K562 (cell line): Measurements from ENCODE around the gene TBC1D32. TPM values are rescaled to one million over a fixed set of nuclear protein-coding genes. Genes with fewer than 3 reads are reported as not detected.

ENCODE experiments used
- ATAC-seq: fragments of 200-7000 bp; cut with Tn5 transposase; 3 replicates; pipeline ENCODE4 v1.9.1; 2020; ENCODE audit warnings: moderate library complexity
- BruUV-seq: library from RNA; stranded (reverse); fragments of 400-500 nt; replicated peaks from 2 replicates; lab custom pipeline; 2021; lab: Mats Ljungman, UMichigan
- CTCF ChIA-PET: fragments of 300-600 bp; formaldehyde crosslinking; extraction: SDS; loops from one replicate; lab custom pipeline; 2021; ENCODE audit warnings: low intra/inter-chr PET ratio; lab: Yijun Ruan, JAX
- POLR2A ChIA-PET: fragments of 300-600, 350-650 bp; sonication (Branson Sonifier 250); formaldehyde crosslinking; extraction: SDS; loops from one replicate; lab custom pipeline; 2021; ENCODE audit warnings: antibody characterized with exemption, inconsistent platforms; lab: Yijun Ruan, JAX
- DNase-seq, 4 experiments: peaks; one replicate each; pipeline versions ENCODE4 v3.0.0 to v3.0.0-alpha.2; 2011 to 2018; ENCODE audit warnings: low spot score in 3 of 4, mixed read lengths in 3 of 4; ENCODE audit errors: extremely low read depth in 1 of 4
- FAIRE-seq: peaks from 2 replicates; lab custom pipeline; 2011; peaks lifted over from hg19 to GRCh38; lab: Jason Lieb, UNC
- H2AFZ ChIP-seq: 2 replicates; pipeline ENCODE4 v1.6.0; 2011; ENCODE audit warnings: low read depth, low read length, control low read depth, inconsistent platforms
- H3K27ac ChIP-seq: fragments of 200-600 bp; 3 replicates; pipeline ENCODE4 v1.8.0; 2011; ENCODE audit warnings: low read depth, mild to moderate bottlenecking, control low read depth, inconsistent platforms, low read length, moderate library complexity, mixed read lengths; ENCODE audit errors: extremely low read depth
- H3K27me3 ChIP-seq, 2 experiments: fragments of 300-600 bp in 1 of 2; 2 replicates in 1 of 2; 3 replicates in 1 of 2; pipeline versions ENCODE4 v1.6.0 to v1.8.0; 2011; ENCODE audit warnings: inconsistent platforms in 2 of 2, low read length in 2 of 2, mild to moderate bottlenecking in 1 of 2, mixed read lengths in 1 of 2, moderate library complexity in 1 of 2; ENCODE audit not compliant: control insufficient read depth in 2 of 2, insufficient read depth in 2 of 2
- H3K36me3 ChIP-seq: fragments of 300-600 bp; 3 replicates; pipeline ENCODE4 v1.8.0; 2011; ENCODE audit warnings: mild to moderate bottlenecking, low read length, inconsistent platforms; ENCODE audit not compliant: control insufficient read depth, insufficient read depth
- H3K4me1 ChIP-seq, 2 experiments: fragments of 200-600 bp in 1 of 2; replicated peaks in 1 of 2; 2 replicates in 1 of 2; 3 replicates in 1 of 2; pipeline versions ENCODE4 v1.5.1 to v1.8.0; 2011; ENCODE audit warnings: inconsistent platforms in 2 of 2, low read length in 2 of 2, mild to moderate bottlenecking in 1 of 2, mixed read lengths in 1 of 2, moderate library complexity in 1 of 2; ENCODE audit not compliant: control insufficient read depth in 2 of 2, insufficient read depth in 2 of 2
- H3K4me2 ChIP-seq: 2 replicates; pipeline ENCODE4 v1.6.1; 2011; ENCODE audit warnings: low read length, control low read depth, inconsistent platforms, mixed read lengths; ENCODE audit not compliant: insufficient read depth
- H3K4me3 ChIP-seq: fragments of 200-600 bp; sonication (generic), shearing (Covaris generic); 2 replicates; pipeline ENCODE4 v1.5.1; 2016; ENCODE audit warnings: control low read depth, inconsistent platforms
- H3K79me2 ChIP-seq: fragments of 200-600 bp; 3 replicates; pipeline ENCODE4 v1.8.0; 2011; ENCODE audit warnings: low read length, inconsistent platforms; ENCODE audit not compliant: control insufficient read depth, insufficient read depth
- H3K9ac ChIP-seq, 2 experiments: 2 replicates each; pipeline versions ENCODE4 v1.6.0 to v1.6.1; 2011; ENCODE audit warnings: low read depth in 2 of 2, low read length in 2 of 2, control low read depth in 1 of 2, inconsistent platforms in 1 of 2, mild to moderate bottlenecking in 1 of 2, mixed read lengths in 1 of 2; ENCODE audit not compliant: insufficient read depth in 1 of 2
- H3K9me1 ChIP-seq: one replicate; pipeline ENCODE4 v1.6.0; 2011; ENCODE audit warnings: inconsistent platforms, mild to moderate bottlenecking, low read length, moderate library complexity; ENCODE audit not compliant: control insufficient read depth, insufficient read depth
- H3K9me3 ChIP-seq: replicated peaks from 2 replicates; pipeline ENCODE4 v1.5.1; 2011; ENCODE audit warnings: low read depth, low read length, inconsistent platforms; ENCODE audit not compliant: control insufficient read depth, insufficient read depth
- H4K20me1 ChIP-seq: replicated peaks from 2 replicates; pipeline ENCODE4 v1.6.1; 2011; ENCODE audit warnings: low read length, inconsistent platforms, mixed read lengths; ENCODE audit not compliant: control insufficient read depth, insufficient read depth
- BHLHE40 ChIP-seq: IDR thresholded peaks from 2 replicates; pipeline ENCODE4 v1.6.1; 2011; ENCODE audit warnings: low read length, improper control_type of control experiment
- CCNT2 ChIP-seq: IDR thresholded peaks from 2 replicates; pipeline ENCODE4 v1.6.1; 2011; ENCODE audit warnings: borderline replicate concordance, low read depth, mild to moderate bottlenecking, moderate library complexity, mixed read lengths, low read length; ENCODE audit not compliant: insufficient read length; ENCODE audit errors: extremely low read depth
- KAT2B ChIP-seq: IDR thresholded peaks from one replicate; pipeline ENCODE4 v1.6.1; 2012; ENCODE audit warnings: low read depth, mild to moderate bottlenecking, control low read depth, inconsistent platforms, low read length, moderate library complexity
- PHF20 ChIP-seq: fragments of 450-650 bp; IDR thresholded peaks from 2 replicates; pipeline ENCODE4 v1.6.1; 2018; ENCODE audit not compliant: partially characterized antibody
- POLR3G ChIP-seq: IDR thresholded peaks from 2 replicates; pipeline ENCODE4 v1.6.1; 2011; ENCODE audit not compliant: insufficient read length, insufficient replicate concordance; ENCODE audit errors: extremely low read depth
- SETDB1 ChIP-seq: IDR thresholded peaks from one replicate; pipeline ENCODE4 v1.6.1; 2012; ENCODE audit warnings: low read length, control low read depth, inconsistent platforms
- SP2 ChIP-seq: IDR thresholded peaks from 2 replicates; pipeline ENCODE4 v1.6.1; 2011; ENCODE audit warnings: mild to moderate bottlenecking, low read depth, low read length, moderate library complexity; ENCODE audit not compliant: poor library complexity, severe bottlenecking; ENCODE audit errors: extremely low read depth
- U2AF1 ChIP-seq: fragments of 200-400 bp; formaldehyde crosslinking; optimal IDR thresholded peaks from 2 replicates; pipeline ENCODE3; 2017; ENCODE audit warnings: mild to moderate bottlenecking, low read depth, low read length, moderate library complexity
- WHSC1 ChIP-seq: IDR thresholded peaks from one replicate; pipeline ENCODE4 v1.6.1; 2012; ENCODE audit warnings: low read length, control low read depth, inconsistent platforms
- ZNF76 ChIP-seq: fragments of 250-450 bp; sonication (Bioruptor Pico); IDR thresholded peaks from 2 replicates; pipeline ENCODE4 v1.4.0; 2020; ENCODE audit warnings: mild to moderate bottlenecking, moderate library complexity, borderline replicate concordance
- WGBS: fragments of 100-300 bp; shearing (Covaris generic); methylation state at CpG from one replicate; pipeline ENCODE4 v1.1.6; 2016; ENCODE audit warnings: low coverage, mixed read lengths; ENCODE audit not compliant: insufficient coverage; ENCODE audit errors: missing lambda C conversion rate; 5-methylcytosine and 5-hydroxymethylcytosine counted together
- in situ Hi-C: fragments of 300-500 bp; cut with MboI; formaldehyde crosslinking; loops from 4 replicates; pipeline ENCODE4 v1.15.0; 2018; ENCODE audit warnings: inconsistent platforms, mixed read lengths
- intact Hi-C: fragments of 100-400 bp; cut with micrococcal nuclease; formaldehyde crosslinking; loops from 2 replicates; pipeline ENCODE4 v1.14.2; 2022
- polyA plus RNA-seq, 8 experiments: library from polyadenylated mRNA; depleted of rRNA in 4 of 8; stranded (reverse) in 5 of 8; unstranded in 3 of 8; fragments of >200 nt; fragmentation: Nextera tagmentation in 2 of 8; fragmentation: Illumina TruSeq in 1 of 8; extraction: Ambion mirVana in 2 of 8; extraction: Trizol in 1 of 8; gene quantifications; 2 replicates each; pipeline versions ENCODE4 v1.2.1 to v1.2.3, GENCODE V29; 2011 to 2014; ENCODE audit warnings: inconsistent platforms in 1 of 8, missing spikeins in 1 of 8
- total RNA-seq, 7 experiments: library from RNA; depleted of rRNA in 6 of 7; stranded (reverse); fragments of >200 nt in 6 of 7; fragmentation: Illumina TruSeq in 2 of 7; extraction: Trizol in 2 of 7; gene quantifications; 2 replicates each; pipeline versions ENCODE4 v1.2.1 to v1.2.3, GENCODE V29; 2011 to 2021; ENCODE audit warnings: low replicate concordance in 1 of 7
- TF ChIP-seq, protein P1 (sequence below): fragments of 250-450 bp; sonication (Bioruptor Pico); IDR thresholded peaks from 2 replicates; pipeline ENCODE4 v1.8.0; 2021; ENCODE audit warnings: borderline replicate concordance, mild to moderate bottlenecking, moderate library complexity; ENCODE audit not compliant: poor library complexity, severe bottlenecking
- TF ChIP-seq, protein P2 (sequence below), 2 experiments: IDR thresholded peaks; 2 replicates each; pipeline ENCODE4 v1.6.1; 2012; ENCODE audit warnings: improper control_type of control experiment in 2 of 2, low read depth in 2 of 2, low read length in 2 of 2, borderline replicate concordance in 1 of 2
- TF ChIP-seq, protein P3 (sequence below), 2 experiments: fragments of 450-650 bp; IDR thresholded peaks; 2 replicates each; pipeline ENCODE4 v1.6.1; 2016
- TF ChIP-seq, protein P4 (sequence below), 2 experiments: fragments of 250-450 bp in 1 of 2; fragments of 450-650 bp in 1 of 2; sonication (Bioruptor Pico) in 1 of 2; IDR thresholded peaks; 2 replicates each; pipeline versions ENCODE4 v1.6.1 to v1.8.0; 2016 to 2021; ENCODE audit warnings: mild to moderate bottlenecking in 2 of 2, moderate library complexity in 2 of 2, missing compliant biosample characterization in 1 of 2, missing genetic modification characterization in 1 of 2
- TF ChIP-seq, protein P5 (sequence below): fragments of 450-650 bp; IDR thresholded peaks from 2 replicates; pipeline ENCODE4 v1.6.1; 2017; ENCODE audit warnings: mild to moderate bottlenecking, moderate library complexity

TBC1D32 gene
- total and polyA plus RNA-seq, 9 of the 15 experiments (the other 6 are each of a cell fraction or from before 2014, with no cell fraction given), result 2.5 to 9.6 (median 3.9) TPM

DNA sequence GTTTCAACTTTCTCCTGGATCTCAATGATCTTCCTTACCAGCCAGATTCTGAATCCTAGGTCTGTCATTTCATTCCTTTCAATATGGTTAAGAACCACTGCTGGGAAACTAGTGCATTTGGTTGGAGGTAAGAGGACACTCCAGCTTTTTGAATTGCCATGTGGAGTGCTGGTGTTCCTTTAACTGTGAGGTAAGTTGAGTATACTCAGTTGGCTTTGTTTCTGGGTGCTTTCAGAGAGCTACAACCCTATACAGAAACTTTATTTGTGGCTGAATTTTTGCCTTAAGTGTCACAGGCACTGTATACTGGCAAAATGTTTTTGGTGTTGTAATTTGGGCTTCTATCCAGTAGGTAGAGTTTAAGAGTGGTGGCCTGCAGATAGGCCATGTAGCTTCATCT is 175.8 kb downstream of the TBC1D32 start (continued):
- TF ChIP-seq ZNF76, result no peak
- TF ChIP-seq U2AF1, result no peak

DNA sequence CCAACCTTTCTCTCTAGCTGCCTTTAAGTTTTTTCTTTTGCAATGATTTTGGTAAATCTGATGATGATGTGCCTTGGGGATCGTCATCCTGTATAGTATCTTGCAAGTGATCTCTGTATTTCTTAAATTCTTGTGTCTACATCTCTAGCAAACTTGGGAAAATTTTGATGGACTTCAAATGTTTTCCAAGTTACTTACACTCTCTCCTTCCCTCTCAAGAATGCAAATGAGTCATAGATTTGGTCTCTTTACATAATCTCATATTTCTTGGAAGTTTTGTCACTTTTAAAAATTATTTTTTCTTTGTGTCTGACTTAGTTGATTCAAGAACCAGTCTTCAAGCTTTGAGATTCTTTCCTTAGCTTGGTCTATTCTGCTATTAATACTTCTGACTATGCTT is 176.4 kb downstream of the TBC1D32 start:
- no peaks in the 10 kb centered on the region for H3K79me2 ChIP-seq
- no peak overlapping the region for H3K4me3 ChIP-seq
- no peak overlapping the region for H2AFZ ChIP-seq
- H3K9me1 ChIP-seq, result no peaks in the 10 kb centered on the region
- no peaks in the 10 kb centered on the region for H3K27me3 ChIP-seq
- no peaks in the 10 kb centered on the region for H3K4me1 ChIP-seq
- WGBS, result 11% methylated on average over 1 of the region's 1 CpG
- FAIRE-seq (no peak), ATAC-seq (no peak), DNase-seq (no peak)
- no peaks in the 10 kb centered on the region for H4K20me1 ChIP-seq
- CTCF ChIA-PET, result no interaction called here
- peaks cover 4% of the 10 kb centered on the region; the same call in 1 of the 3 replicates for H3K36me3 ChIP-seq
- H3K9me3 ChIP-seq, result no peaks in the 10 kb centered on the region; the same call in 1 of the 2 replicates
- H3K9ac ChIP-seq, result no peak overlapping the region
- intact Hi-C loops, result no loop called here
- no peak overlapping the region for H3K4me2 ChIP-seq
- in situ Hi-C loops, result no loop called here
- BruUV-seq, result no TSS peak
- no peak overlapping the region for H3K27ac ChIP-seq
- POLR2A ChIA-PET, result no interaction called here
- TF ChIP-seq, protein P1, sequence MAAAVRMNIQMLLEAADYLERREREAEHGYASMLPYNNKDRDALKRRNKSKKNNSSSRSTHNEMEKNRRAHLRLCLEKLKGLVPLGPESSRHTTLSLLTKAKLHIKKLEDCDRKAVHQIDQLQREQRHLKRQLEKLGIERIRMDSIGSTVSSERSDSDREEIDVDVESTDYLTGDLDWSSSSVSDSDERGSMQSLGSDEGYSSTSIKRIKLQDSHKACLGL (CRISPR knock-in tag), result no peak
- TF ChIP-seq BHLHE40 (no peak), CCNT2 (no peak), PHF20 (no peak), SETDB1 (no peak), SP2 (no peak), KAT2B (no peak), WHSC1 (no peak), POLR3G (no peak)
- TF ChIP-seq, protein P2, sequence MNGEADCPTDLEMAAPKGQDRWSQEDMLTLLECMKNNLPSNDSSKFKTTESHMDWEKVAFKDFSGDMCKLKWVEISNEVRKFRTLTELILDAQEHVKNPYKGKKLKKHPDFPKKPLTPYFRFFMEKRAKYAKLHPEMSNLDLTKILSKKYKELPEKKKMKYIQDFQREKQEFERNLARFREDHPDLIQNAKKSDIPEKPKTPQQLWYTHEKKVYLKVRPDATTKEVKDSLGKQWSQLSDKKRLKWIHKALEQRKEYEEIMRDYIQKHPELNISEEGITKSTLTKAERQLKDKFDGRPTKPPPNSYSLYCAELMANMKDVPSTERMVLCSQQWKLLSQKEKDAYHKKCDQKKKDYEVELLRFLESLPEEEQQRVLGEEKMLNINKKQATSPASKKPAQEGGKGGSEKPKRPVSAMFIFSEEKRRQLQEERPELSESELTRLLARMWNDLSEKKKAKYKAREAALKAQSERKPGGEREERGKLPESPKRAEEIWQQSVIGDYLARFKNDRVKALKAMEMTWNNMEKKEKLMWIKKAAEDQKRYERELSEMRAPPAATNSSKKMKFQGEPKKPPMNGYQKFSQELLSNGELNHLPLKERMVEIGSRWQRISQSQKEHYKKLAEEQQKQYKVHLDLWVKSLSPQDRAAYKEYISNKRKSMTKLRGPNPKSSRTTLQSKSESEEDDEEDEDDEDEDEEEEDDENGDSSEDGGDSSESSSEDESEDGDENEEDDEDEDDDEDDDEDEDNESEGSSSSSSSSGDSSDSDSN (IDR thresholded peaks at IDR 0.05; ENCODE audit: borderline replicate concordance in 1 of 2, low read depth in 2 of 2, low read length in 2 of 2), result no peak
- TF ChIP-seq, protein P3, sequence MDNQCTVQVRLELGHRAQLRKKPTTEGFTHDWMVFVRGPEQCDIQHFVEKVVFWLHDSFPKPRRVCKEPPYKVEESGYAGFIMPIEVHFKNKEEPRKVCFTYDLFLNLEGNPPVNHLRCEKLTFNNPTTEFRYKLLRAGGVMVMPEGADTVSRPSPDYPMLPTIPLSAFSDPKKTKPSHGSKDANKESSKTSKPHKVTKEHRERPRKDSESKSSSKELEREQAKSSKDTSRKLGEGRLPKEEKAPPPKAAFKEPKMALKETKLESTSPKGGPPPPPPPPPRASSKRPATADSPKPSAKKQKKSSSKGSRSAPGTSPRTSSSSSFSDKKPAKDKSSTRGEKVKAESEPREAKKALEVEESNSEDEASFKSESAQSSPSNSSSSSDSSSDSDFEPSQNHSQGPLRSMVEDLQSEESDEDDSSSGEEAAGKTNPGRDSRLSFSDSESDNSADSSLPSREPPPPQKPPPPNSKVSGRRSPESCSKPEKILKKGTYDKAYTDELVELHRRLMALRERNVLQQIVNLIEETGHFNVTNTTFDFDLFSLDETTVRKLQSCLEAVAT (IDR thresholded peaks at IDR 0.05), result no peak
- TF ChIP-seq, protein P4, sequence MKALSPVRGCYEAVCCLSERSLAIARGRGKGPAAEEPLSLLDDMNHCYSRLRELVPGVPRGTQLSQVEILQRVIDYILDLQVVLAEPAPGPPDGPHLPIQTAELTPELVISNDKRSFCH (CRISPR knock-in tag; IDR thresholded peaks at IDR 0.05), result no peak
- TF ChIP-seq, protein P4 (tag; IDR thresholded peaks at IDR 0.05), result no peak
- TF ChIP-seq, protein P5, sequence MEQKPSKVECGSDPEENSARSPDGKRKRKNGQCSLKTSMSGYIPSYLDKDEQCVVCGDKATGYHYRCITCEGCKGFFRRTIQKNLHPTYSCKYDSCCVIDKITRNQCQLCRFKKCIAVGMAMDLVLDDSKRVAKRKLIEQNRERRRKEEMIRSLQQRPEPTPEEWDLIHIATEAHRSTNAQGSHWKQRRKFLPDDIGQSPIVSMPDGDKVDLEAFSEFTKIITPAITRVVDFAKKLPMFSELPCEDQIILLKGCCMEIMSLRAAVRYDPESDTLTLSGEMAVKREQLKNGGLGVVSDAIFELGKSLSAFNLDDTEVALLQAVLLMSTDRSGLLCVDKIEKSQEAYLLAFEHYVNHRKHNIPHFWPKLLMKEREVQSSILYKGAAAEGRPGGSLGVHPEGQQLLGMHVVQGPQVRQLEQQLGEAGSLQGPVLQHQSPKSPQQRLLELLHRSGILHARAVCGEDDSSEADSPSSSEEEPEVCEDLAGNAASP, result no peak
